HCT116 (cell line): Measurements from ENCODE around the gene PDGFD. TPM values are rescaled to one million over a fixed set of nuclear protein-coding genes. Genes with fewer than 3 reads are reported as not detected.

Source experiments
- ATAC-seq: fragments of 200-7000 bp; cut with Tn5 transposase; 2 replicates; pipeline ENCODE4 v1.9.1; 2020; ENCODE audit warnings: mild to moderate bottlenecking, moderate library complexity
- BruUV-seq: library from RNA; stranded (reverse); fragments of 400-500 nt; replicated peaks from 2 replicates; lab custom pipeline; 2021; lab: Mats Ljungman, UMichigan
- CTCF ChIA-PET: fragments of 300-600 bp; sonication (Branson Sonifier 250); formaldehyde crosslinking; loops from one replicate; lab custom pipeline; 2021; ENCODE audit warnings: antibody characterized with exemption; lab: Charles Lee
- POLR2A ChIA-PET: fragments of 300-600, 350-600 bp; sonication (Branson Sonifier 250); formaldehyde crosslinking; loops from one replicate; lab custom pipeline; 2021; ENCODE audit warnings: antibody characterized with exemption; lab: Charles Lee
- RAD21 ChIA-PET, 2 experiments: fragments of 300-600 bp; sonication (Branson Sonifier 250); formaldehyde crosslinking; loops; one replicate each; lab custom pipeline; 2023; ENCODE audit warnings: low total read pairs in 2 of 2; ENCODE audit not compliant: uncharacterized antibody in 2 of 2, unreplicated experiment in 2 of 2, low non-redundant PET in 1 of 2; lab: Charles Lee
- DNase-seq: peaks from one replicate; pipeline ENCODE4 v3.0.0-alpha.2; 2010; ENCODE audit warnings: low read depth, low spot score
- H2AFZ ChIP-seq: fragments of 200-600 bp; shearing (Covaris generic), sonication (generic); 2 replicates; pipeline ENCODE4 v1.6.1; 2017; ENCODE audit warnings: low read depth, mixed run types, mixed read lengths, antibody characterized with exemption, low read length; ENCODE audit not compliant: poor library complexity, severe bottlenecking
- H3K27ac ChIP-seq: 2 replicates; pipeline ENCODE4 v1.5.1; 2012; ENCODE audit warnings: low read depth, low read length
- H3K27me3 ChIP-seq: fragments of 200-600 bp; sonication (generic); 2 replicates; pipeline ENCODE4 v1.6.1; 2016; ENCODE audit warnings: mixed run types, low read length, mixed read lengths; ENCODE audit not compliant: insufficient read depth
- H3K36me3 ChIP-seq, 2 experiments: fragments of 200-500 bp in 1 of 2; fragments of 200-600 bp in 1 of 2; sonication (Bioruptor generic) in 1 of 2; sonication (generic) in 1 of 2; 2 replicates each; pipeline versions ENCODE4 v1.5.1 to v1.6.1; 2014 to 2016; ENCODE audit warnings: low read length in 2 of 2, inconsistent platforms in 1 of 2, mixed read lengths in 1 of 2, mixed run types in 1 of 2; ENCODE audit not compliant: insufficient read depth in 2 of 2, control insufficient read depth in 1 of 2
- H3K4me1 ChIP-seq, 2 experiments: fragments of 200-600 bp in 1 of 2; sonication (generic) in 1 of 2; 2 replicates each; pipeline versions ENCODE4 v1.5.1 to v1.6.1; 2012 to 2017; ENCODE audit warnings: low read length in 2 of 2, inconsistent platforms in 1 of 2, mild to moderate bottlenecking in 1 of 2, mixed read lengths in 1 of 2, mixed run types in 1 of 2, moderate library complexity in 1 of 2; ENCODE audit not compliant: insufficient read depth in 2 of 2, control insufficient read depth in 1 of 2
- H3K4me2 ChIP-seq: fragments of 200-600 bp; sonication (generic); 2 replicates; pipeline ENCODE4 v1.6.1; 2017; ENCODE audit warnings: mixed run types, low read length, mixed read lengths
- H3K4me3 ChIP-seq, 2 experiments: fragments of 200-600 bp in 1 of 2; sonication (generic) in 1 of 2; replicated peaks in 1 of 2; 2 replicates each; pipeline ENCODE4 v1.5.1; 2011 to 2016; ENCODE audit warnings: low read length in 2 of 2, control low read depth in 1 of 2, low read depth in 1 of 2, mild to moderate bottlenecking in 1 of 2, mixed read lengths in 1 of 2, mixed run types in 1 of 2
- H3K79me2 ChIP-seq: fragments of 200-600 bp; sonication (generic); 2 replicates; pipeline ENCODE4 v1.6.1; 2017; ENCODE audit warnings: mild to moderate bottlenecking, mixed run types, low read length, moderate library complexity, mixed read lengths; ENCODE audit not compliant: insufficient read depth
- H3K9ac ChIP-seq: fragments of 200-600 bp; sonication (generic); 2 replicates; pipeline ENCODE4 v1.6.1; 2016; ENCODE audit warnings: low read length, mixed read lengths
- H3K9me2 ChIP-seq: fragments of 200-600 bp; sonication (generic), shearing (Covaris generic); 2 replicates; pipeline ENCODE4 v1.6.1; 2017; ENCODE audit warnings: mixed run types, mild to moderate bottlenecking, moderate library complexity; ENCODE audit not compliant: insufficient read depth
- H3K9me3 ChIP-seq, 2 experiments: fragments of 200-500 bp in 1 of 2; fragments of 200-600 bp in 1 of 2; sonication (Bioruptor generic) in 1 of 2; sonication (generic) in 1 of 2; 2 replicates each; pipeline ENCODE4 v1.6.1; 2014 to 2017; ENCODE audit warnings: low read length in 2 of 2, mixed read lengths in 2 of 2, inconsistent platforms in 1 of 2, low read depth in 1 of 2, mild to moderate bottlenecking in 1 of 2, mixed run types in 1 of 2, moderate library complexity in 1 of 2; ENCODE audit not compliant: control insufficient read depth in 1 of 2, insufficient read depth in 1 of 2
- H4K20me1 ChIP-seq: fragments of 200-600 bp; sonication (generic), shearing (Covaris generic); 2 replicates; pipeline ENCODE4 v1.6.1; 2017; ENCODE audit warnings: mixed run types, mild to moderate bottlenecking, moderate library complexity; ENCODE audit not compliant: insufficient read depth
- CBX3 ChIP-seq: IDR thresholded peaks from 2 replicates; pipeline ENCODE4 v1.6.1; 2012; ENCODE audit warnings: low read depth
- CEBPB ChIP-seq: IDR thresholded peaks from 2 replicates; pipeline ENCODE4 v1.6.1; 2012; ENCODE audit warnings: low read depth
- CTCF ChIP-seq, 3 experiments: fragments of 200-600 bp in 1 of 3; sonication (generic) in 1 of 3; IDR thresholded peaks in 2 of 3; conservative IDR thresholded peaks in 1 of 3; 2 replicates each; pipeline ENCODE4 v1.5.1; 2012 to 2017; ENCODE audit warnings: low read depth in 2 of 3, low read length in 2 of 3, antibody characterized with exemption in 1 of 3, borderline replicate concordance in 1 of 3, control low read depth in 1 of 3, mild to moderate bottlenecking in 1 of 3, mixed read lengths in 1 of 3, mixed run types in 1 of 3, moderate library complexity in 1 of 3; ENCODE audit not compliant: insufficient read depth in 1 of 3
- ELF1 ChIP-seq: IDR thresholded peaks from 2 replicates; pipeline ENCODE4 v1.6.1; 2012; ENCODE audit warnings: low read depth, borderline replicate concordance
- FOSL1 ChIP-seq: IDR thresholded peaks from 2 replicates; pipeline ENCODE4 v1.6.1; 2012; ENCODE audit warnings: low read depth
- JUND ChIP-seq: IDR thresholded peaks from 2 replicates; pipeline ENCODE4 v1.6.1; 2012
- RAD21 ChIP-seq: IDR thresholded peaks from 2 replicates; pipeline ENCODE4 v1.6.1; 2012; ENCODE audit warnings: low read depth, mild to moderate bottlenecking
- SIN3A ChIP-seq: IDR thresholded peaks from 2 replicates; pipeline ENCODE4 v1.6.1; 2012; ENCODE audit warnings: low read depth
- ZBTB33 ChIP-seq: IDR thresholded peaks from 2 replicates; pipeline ENCODE4 v1.6.1; 2011; ENCODE audit warnings: mild to moderate bottlenecking, low read length, moderate library complexity; ENCODE audit not compliant: insufficient replicate concordance; ENCODE audit errors: extremely low read depth
- ZNF274 ChIP-seq: fragments of 200-500 bp; sonication (Bioruptor generic); IDR thresholded peaks from 2 replicates; pipeline ENCODE4 v1.6.1; 2014; ENCODE audit warnings: mild to moderate bottlenecking, low read depth, low read length, inconsistent platforms
- intact Hi-C: fragments of 100-400 bp; cut with micrococcal nuclease; formaldehyde crosslinking; loops from 2 replicates; pipeline ENCODE4 v1.10.0; 2022
- total RNA-seq: library from RNA; stranded (reverse); gene quantifications from one replicate; pipeline ENCODE4 v1.2.1, GENCODE V29; 2021; ENCODE audit not compliant: unreplicated experiment

PDGFD gene
- total RNA-seq, 1 experiment from 2014 or later, result 0.34 TPM

GRCh38 chr11:104155375-104155774 lies 8.6 kb downstream of the PDGFD start (continued):
- TF ChIP-seq CTCF (IDR thresholded peaks at IDR 0.05 in 2 of 3, conservative IDR thresholded peaks at IDR 0.05 in 1 of 3; ENCODE audit: borderline replicate concordance in 1 of 3, insufficient read depth in 1 of 3, low read depth in 2 of 3, low read length in 2 of 3) (no peak), RAD21 (no peak), FOSL1 (no peak), CEBPB (no peak)

- Histone ChIP-seq H2AFZ (no peak overlapping the region), H3K9me2 (no peaks in the 10 kb centered on the region), H3K4me2 (no peak overlapping the region), H3K4me1 (no peaks in the 10 kb centered on the region), H3K9me3 (no peaks in the 10 kb centered on the region), H4K20me1 (no peaks in the 10 kb centered on the region), H3K27me3 (no peaks in the 10 kb centered on the region), H3K36me3 (no peaks in the 10 kb centered on the region), H3K9ac (no peak overlapping the region), H3K27ac (no peak overlapping the region), H3K79me2 (no peaks in the 10 kb centered on the region), H3K4me3 (no peak overlapping the region)
- no peak for ATAC-seq
- ChIA-PET POLR2A (no interaction called here), CTCF (no interaction called here), RAD21 (no interaction called here)
- BruUV-seq, result no TSS peak
- no peak for TF ChIP-seq CBX3
- TF ChIP-seq ELF1, result no peak
- no peak for TF ChIP-seq RAD21
- intact Hi-C loops, result no loop called here
- DNase-seq, result no peak
Measured at GRCh38 chr11:104154296-104154695, 9.7 kb downstream of the PDGFD start.

GRCh38 chr11:104152941-104153505 lies 10.9 kb downstream of the PDGFD start:
- Histone ChIP-seq H3K9me2 (no peaks in the 10 kb centered on the region), H3K27me3 (no peaks in the 10 kb centered on the region), H3K79me2 (no peaks in the 10 kb centered on the region), H3K27ac (no peak overlapping the region), H3K9me3 (no peaks in the 10 kb centered on the region)
- POLR2A ChIA-PET, result no interaction called here
- TF ChIP-seq ZBTB33 (no peak), ZNF274 (no peak), SIN3A (no peak), JUND (no peak)
- TF ChIP-seq, all 23 proteins: peak for 0
- no TSS peak for BruUV-seq
- Histone ChIP-seq H3K4me3 (no peak overlapping the region), H3K4me2 (no peak overlapping the region), H3K36me3 (no peaks in the 10 kb centered on the region), H2AFZ (no peak overlapping the region), H4K20me1 (no peaks in the 10 kb centered on the region), H3K4me1 (no peaks in the 10 kb centered on the region), H3K9ac (no peak overlapping the region)
- no peak for DNase-seq
- ATAC-seq, result no peak
- intact Hi-C loops, result no loop called here
- RAD21 ChIA-PET, result no interaction called here
- CTCF ChIA-PET, result no interaction called here
